HG03175 (cell line): ENCODE measurements around the gene PLPP4.

Source experiments
- ATAC-seq: cut with Tn5 transposase; IDR thresholded peaks from one replicate; pipeline ENCODE4 v1.9.1; 2021; ENCODE audit warnings: mild to moderate bottlenecking, moderate library complexity; ENCODE audit not compliant: unreplicated experiment

The PLPP4 gene

DNA sequence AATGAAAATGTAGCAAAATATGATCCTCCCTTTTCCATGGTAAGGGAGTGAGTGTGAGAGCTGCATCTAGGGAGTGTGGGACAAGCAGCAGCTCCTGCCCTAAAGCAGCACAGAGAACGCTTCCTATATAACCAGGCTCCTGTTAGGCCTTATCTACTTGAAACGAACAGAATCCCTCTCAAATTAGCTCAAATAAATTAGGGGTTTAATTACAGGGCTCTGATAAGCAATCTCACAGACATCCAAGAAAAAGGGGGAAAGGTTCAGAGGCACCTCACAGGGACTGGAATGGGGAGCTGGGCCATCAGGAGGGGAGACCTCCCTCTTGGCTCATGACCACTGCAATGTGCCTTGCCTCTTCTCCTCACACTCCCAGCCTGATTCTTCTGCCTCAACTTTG, 57.9 kb downstream of the PLPP4 start:
- ATAC-seq: no peak

- no peak for ATAC-seq
Observed at GRCh38 chr10:120515741-120516140, 58.7 kb downstream of the PLPP4 start.

GRCh38 chr10:120516426-120516825, 59.4 kb downstream of the PLPP4 start:
- ATAC-seq: no peak

GRCh38 chr10:120517196-120517595, 60.2 kb downstream of the PLPP4 start:
- ATAC-seq: no peak

- no peak for ATAC-seq
Observed at GRCh38 chr10:120517881-120518484, 61.0 kb downstream of the PLPP4 start.

DNA sequence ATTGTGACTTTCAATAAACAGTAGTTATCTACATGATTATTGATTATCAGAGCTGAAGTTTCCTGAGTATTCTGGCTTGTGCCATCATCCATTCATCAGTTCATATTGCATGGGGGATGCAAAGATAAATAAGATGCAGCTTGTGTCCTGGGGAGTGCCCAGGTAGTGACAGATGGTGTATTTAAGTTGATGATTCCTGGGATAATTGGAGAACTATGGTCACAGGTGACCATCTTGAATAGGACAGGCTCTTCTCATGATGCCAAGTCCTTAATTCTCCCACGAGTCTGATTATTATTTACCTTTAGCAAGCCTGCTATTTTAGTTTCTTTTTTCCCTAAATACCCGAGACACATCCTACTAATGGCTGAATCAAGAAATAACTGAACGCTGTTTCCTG, 64.9 kb downstream of the PLPP4 start:
- no peak for ATAC-seq

DNA sequence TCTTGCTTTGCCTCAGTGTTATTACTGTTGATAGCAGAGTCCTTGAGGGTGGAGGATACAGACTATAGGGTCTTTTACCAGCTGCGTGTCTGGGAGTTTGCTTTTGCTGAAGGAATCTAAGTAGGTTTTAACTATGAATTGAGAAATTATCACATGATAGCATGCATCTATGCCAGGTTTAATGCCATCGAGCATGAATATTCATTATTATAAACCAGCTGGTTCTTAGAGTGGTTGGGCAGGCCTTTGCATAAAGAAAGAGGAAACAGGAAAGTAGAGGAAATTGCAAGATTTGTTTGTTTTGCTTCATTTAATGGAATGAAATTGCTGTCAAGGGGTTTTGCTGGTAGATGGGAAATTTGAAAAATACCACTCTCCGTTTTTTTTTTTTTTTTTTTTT, 70.7 kb downstream of the PLPP4 start:
- ATAC-seq: no peak

GRCh38 chr10:120530699-120531098, 73.7 kb downstream of the PLPP4 start:
- no peak for ATAC-seq

DNA sequence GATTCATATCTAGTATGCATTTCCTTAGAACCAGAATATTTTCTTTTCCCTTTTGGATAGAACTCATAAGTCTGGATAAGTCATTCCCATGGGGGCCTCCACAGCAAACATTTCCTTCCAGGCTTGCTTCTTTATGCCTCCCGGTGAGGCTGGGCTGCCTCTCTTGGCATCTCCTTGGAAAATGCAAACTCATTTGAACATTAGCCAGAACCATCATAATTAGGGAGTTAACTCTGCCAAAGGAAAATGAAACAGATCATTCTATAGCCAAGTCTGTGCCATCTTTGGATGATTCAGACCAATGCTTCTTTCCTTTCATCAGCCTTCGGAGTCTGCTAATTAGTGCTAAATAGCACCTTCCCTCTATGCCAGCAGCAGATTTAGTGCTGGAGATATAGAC, 81.1 kb downstream of the PLPP4 start:
- ATAC-seq: no peak

- ATAC-seq: no peak
Observed at GRCh38 chr10:120539076-120539475, 82.0 kb downstream of the PLPP4 start.

DNA sequence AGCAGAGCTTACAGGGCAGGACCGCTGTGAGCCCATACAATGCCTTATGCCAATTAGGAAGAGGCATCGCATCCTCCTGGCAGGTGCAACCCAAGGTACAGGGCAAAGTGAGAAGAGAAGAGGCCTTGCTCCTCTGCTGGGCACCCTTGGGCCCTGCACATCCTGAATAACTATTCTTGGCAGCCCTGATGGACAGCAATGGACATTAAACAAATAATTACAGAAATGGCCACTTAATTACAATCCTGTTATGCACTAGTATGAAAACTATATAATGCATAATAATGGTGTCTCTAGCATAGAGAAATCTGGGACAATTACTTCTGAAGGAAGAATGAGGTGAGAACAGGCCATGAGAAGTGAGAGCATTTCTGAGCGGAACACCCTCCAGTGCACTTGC, 83.5 kb downstream of the PLPP4 start:
- no peak for ATAC-seq

GRCh38 chr10:120541984-120542383, 85.0 kb downstream of the PLPP4 start:
- ATAC-seq: no peak

GRCh38 chr10:120542591-120542990, 85.6 kb downstream of the PLPP4 start:
- ATAC-seq: no peak

GRCh38 chr10:120543291-120543690, 86.3 kb downstream of the PLPP4 start:
- ATAC-seq: no peak

GRCh38 chr10:120548210-120548609, 91.2 kb downstream of the PLPP4 start:
- ATAC-seq: no peak

GRCh38 chr10:120552262-120552661, 95.2 kb downstream of the PLPP4 start:
- no peak for ATAC-seq

- no peak for ATAC-seq
Observed at GRCh38 chr10:120553911-120554310, 96.9 kb downstream of the PLPP4 start.

GRCh38 chr10:120555436-120555835, 98.4 kb downstream of the PLPP4 start:
- no peak for ATAC-seq

DNA sequence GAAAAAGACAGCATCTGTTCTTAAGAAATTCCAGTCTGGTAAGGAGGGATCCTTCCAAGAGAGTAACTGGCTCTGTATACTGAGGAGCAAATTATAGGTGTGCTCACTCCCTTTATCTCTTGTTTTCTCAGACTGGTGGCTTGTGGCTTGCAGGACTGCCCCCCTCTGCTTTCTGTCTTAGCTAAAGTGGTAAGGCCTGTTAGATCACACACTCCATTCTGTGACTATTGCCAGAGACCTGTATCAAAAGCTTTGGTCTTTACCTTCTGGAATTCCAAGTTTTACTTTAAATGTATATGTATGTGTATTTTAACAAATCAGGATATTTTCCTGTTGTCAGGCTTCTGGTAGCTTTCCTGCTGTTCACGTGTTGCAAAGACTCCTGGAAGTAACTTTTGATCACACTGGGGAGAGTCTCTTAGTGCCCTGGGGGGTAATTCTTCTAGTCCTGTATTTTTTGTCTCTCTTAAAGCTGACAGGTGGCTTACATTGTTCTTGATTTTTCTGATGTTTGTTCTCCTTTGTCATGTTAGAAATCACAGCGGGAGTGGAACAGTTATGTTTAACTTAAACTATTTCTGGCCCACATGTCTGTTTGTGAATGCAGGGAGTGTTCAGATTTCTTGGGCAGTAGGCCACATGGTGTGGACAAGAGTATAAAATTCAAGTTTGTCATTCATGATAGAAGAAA, 99.0 kb downstream of the PLPP4 start:
- no peak for ATAC-seq

DNA sequence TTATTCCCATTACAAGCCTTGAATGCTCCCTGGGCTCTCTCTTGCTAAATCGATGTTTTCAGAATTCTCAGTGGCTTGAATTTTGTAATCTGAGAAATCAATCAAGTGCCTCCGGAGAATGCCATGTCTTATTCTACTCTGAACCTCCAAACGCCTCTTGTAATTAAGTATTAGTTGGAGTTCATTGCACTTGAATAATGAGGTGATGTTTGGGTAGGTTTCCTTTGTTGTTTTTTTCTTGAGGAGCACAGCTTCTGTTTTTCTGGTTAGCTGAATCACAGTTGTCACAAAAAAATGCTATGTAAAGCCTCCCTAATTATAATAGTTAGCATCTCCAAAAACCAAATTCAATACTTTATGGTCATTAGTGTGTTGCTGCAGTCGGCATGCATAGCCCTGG, 100.3 kb downstream of the PLPP4 start:
- ATAC-seq: no peak

- no peak for ATAC-seq
Observed at GRCh38 chr10:120559800-120560199, 102.8 kb downstream of the PLPP4 start.

DNA sequence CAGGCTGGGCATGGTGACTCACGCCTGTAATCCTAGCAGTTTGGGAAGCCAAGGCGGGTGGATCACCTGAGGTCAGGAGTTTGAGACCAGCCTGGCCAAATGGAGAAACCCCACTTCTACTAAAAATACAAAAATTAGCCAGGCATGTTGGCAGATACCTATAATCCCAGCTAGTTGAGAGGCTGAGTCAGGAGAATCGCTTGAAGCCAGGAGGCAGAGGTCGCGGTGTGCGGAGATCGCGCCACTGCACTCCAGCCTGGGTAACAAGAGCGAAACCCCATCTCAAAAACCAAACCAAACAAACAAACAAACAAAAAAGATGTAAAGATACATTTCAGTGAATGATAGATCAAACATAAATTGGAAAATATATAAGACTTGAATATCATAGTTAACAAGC, 105.9 kb downstream of the PLPP4 start:
- ATAC-seq: no peak

- no peak for ATAC-seq
Observed at GRCh38 chr10:120570418-120570817, 113.4 kb downstream of the PLPP4 start.
